ENCODE results near the gene PRELID3B.

PRELID3B gene

GRCh38 chr20:59032713-59033059, 9.9 kb downstream of the PRELID3B start:
- Histone ChIP-seq H3K36me3 (ENCODE audit: insufficient read depth, low read length) (peaks cover 87% of the 10 kb centered on the region), H3K79me2 (ENCODE audit: insufficient read depth, low read length) (peaks cover 42% of the 10 kb centered on the region), H3K9me3 (ENCODE audit: low read length) (no peaks in the 10 kb centered on the region), H3K4me2 (ENCODE audit: low read length) (peak overlapping the region; percentile 75), H3K4me1 (ENCODE audit: insufficient read depth, low read length, severe bottlenecking) (peaks cover 44% of the 10 kb centered on the region), H2AFZ (ENCODE audit: low read length) (no peak overlapping the region), H3K27me3 (ENCODE audit: insufficient read depth, low read length) (no peaks in the 10 kb centered on the region), H4K20me1 (ENCODE audit: insufficient read depth, low read length) (0 out of 2 replicates have a peak, but pooled peaks cover 3% of the 10 kb centered on the region), H3F3A (ENCODE audit: insufficient read depth, low read length) (peaks cover 13% of the 10 kb centered on the region), H3K27ac (ENCODE audit: low read depth, low read length, poor library complexity, severe bottlenecking) (peak overlapping the region; percentile 44), H3K4me3 (ENCODE audit: low read depth, low read length, poor library complexity, severe bottlenecking) (peak overlapping the region; percentile 93), H3K9me2 (ENCODE audit: low read depth, low read length) (no peaks in the 10 kb centered on the region), H3K9ac (ENCODE audit: low read length) (peak overlapping the region; percentile 76)
- peak; percentile 16; the same call in 1 of the 2 replicates for TF ChIP-seq CTCF (IDR thresholded peaks at IDR 0.05; ENCODE audit: low read length)
- TF ChIP-seq EZH2 (IDR thresholded peaks at IDR 0.05; ENCODE audit: borderline replicate concordance, low read length): no peak

GRCh38 chr20:59032023-59032712, 10.4 kb downstream of the PRELID3B start, which contains the start of gene ATP5F1E:
ATP5F1E (minus strand) TSS chr20:59032335; CDS start chr20:59032251, 84 bp downstream.
- Histone ChIP-seq H3K9me2 (ENCODE audit: low read depth, low read length) (no peaks in the 10 kb centered on the region), H3K9me3 (ENCODE audit: low read length) (no peaks in the 10 kb centered on the region), H3F3A (ENCODE audit: insufficient read depth, low read length) (peaks cover 13% of the 10 kb centered on the region), H4K20me1 (ENCODE audit: insufficient read depth, low read length) (0 out of 2 replicates have a peak, but pooled peaks cover 3% of the 10 kb centered on the region), H3K27ac (ENCODE audit: low read depth, low read length, poor library complexity, severe bottlenecking) (peak within 1 kb of the TSS; percentile 50), H3K79me2 (ENCODE audit: insufficient read depth, low read length) (peaks cover 45% of the 10 kb centered on the region), H3K9ac (ENCODE audit: low read length) (peak within 1 kb of the TSS; percentile 97), H3K4me3 (ENCODE audit: low read depth, low read length, poor library complexity, severe bottlenecking) (peak within 1 kb of the TSS; percentile 93), H3K4me2 (ENCODE audit: low read length) (peak within 1 kb of the TSS; percentile 100), H3K27me3 (ENCODE audit: insufficient read depth, low read length) (no peaks in the 10 kb centered on the region), H3K36me3 (ENCODE audit: insufficient read depth, low read length) (peaks cover 87% of the 10 kb centered on the region), H2AFZ (ENCODE audit: low read length) (no peak within 1 kb of the TSS), H3K4me1 (ENCODE audit: insufficient read depth, low read length, severe bottlenecking) (peaks cover 44% of the 10 kb centered on the region)
- TF ChIP-seq EZH2 (IDR thresholded peaks at IDR 0.05; ENCODE audit: borderline replicate concordance, low read length) (no peak), CTCF (IDR thresholded peaks at IDR 0.05; ENCODE audit: low read length) (no peak)

DNA sequence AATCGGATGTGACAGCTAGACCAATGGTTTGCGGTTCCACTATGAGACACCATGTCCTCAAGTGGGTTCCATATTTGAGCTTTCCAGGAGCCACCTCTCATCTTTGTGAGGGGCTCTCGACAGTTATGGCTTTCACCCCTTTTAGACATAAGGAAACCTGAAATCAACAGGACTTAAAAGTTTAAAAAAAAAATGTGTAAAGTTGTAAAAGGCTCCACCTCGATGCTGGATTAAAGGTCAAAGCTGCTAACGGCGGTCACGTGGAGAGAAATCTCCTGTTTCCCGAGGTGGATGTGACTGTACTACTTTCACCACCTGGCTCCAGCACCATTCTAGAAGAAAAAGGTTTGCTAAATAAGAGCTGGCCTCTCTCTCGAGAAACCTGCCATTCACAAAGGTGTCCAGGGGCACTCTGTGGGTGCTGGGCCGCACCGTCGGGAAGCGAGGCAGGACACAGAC, 11.0 kb downstream of the PRELID3B start:
- peaks cover 87% of the 10 kb centered on the region for H3K36me3 ChIP-seq (ENCODE audit: insufficient read depth, low read length)
- H3K27ac ChIP-seq (ENCODE audit: low read depth, low read length, poor library complexity, severe bottlenecking): peak overlapping the region; percentile 50
- peaks cover 48% of the 10 kb centered on the region for H3K79me2 ChIP-seq (ENCODE audit: insufficient read depth, low read length)
- no peak overlapping the region for H2AFZ ChIP-seq (ENCODE audit: low read length)
- H3K27me3 ChIP-seq (ENCODE audit: insufficient read depth, low read length): no peaks in the 10 kb centered on the region
- H3K9ac ChIP-seq (ENCODE audit: low read length): peak overlapping the region; percentile 97
- no peaks in the 10 kb centered on the region for H3K9me3 ChIP-seq (ENCODE audit: low read length)
- peak overlapping the region; percentile 93 for H3K4me3 ChIP-seq (ENCODE audit: low read depth, low read length, poor library complexity, severe bottlenecking)
- H3K4me1 ChIP-seq (ENCODE audit: insufficient read depth, low read length, severe bottlenecking): peaks cover 44% of the 10 kb centered on the region
- no peaks in the 10 kb centered on the region for H3K9me2 ChIP-seq (ENCODE audit: low read depth, low read length)
- no peak for TF ChIP-seq CTCF (IDR thresholded peaks at IDR 0.05; ENCODE audit: low read length)
- TF ChIP-seq EZH2 (IDR thresholded peaks at IDR 0.05; ENCODE audit: borderline replicate concordance, low read length): no peak
- 0 out of 2 replicates have a peak, but pooled peaks cover 3% of the 10 kb centered on the region for H4K20me1 ChIP-seq (ENCODE audit: insufficient read depth, low read length)
- peaks cover 13% of the 10 kb centered on the region for H3F3A ChIP-seq (ENCODE audit: insufficient read depth, low read length)
- H3K4me2 ChIP-seq (ENCODE audit: low read length): peak overlapping the region; percentile 100
